ENCODE data around the gene SLC9A3. TPM values are rescaled to one million over a fixed set of nuclear protein-coding genes. Genes with fewer than 3 reads are reported as not detected.

SLC9A3 gene
- total RNA-seq, 4 donors from 2014 or later: 1.7 to 5.0 (median 2.8) TPM

GRCh38 chr5:468401-468800 is 55.8 kb downstream of the SLC9A3 start:
- 84% methylated on average over 5 of the region's 6 CpGs for WGBS
- DNase-seq (ENCODE audit: extremely low spot score): no peak
- intact Hi-C loops (cut with DNase I): no loop called here
- Histone ChIP-seq H3K27ac (replicated peaks in 1 of 4) (no peak overlapping the region), H3K9me3 (no peaks in the 10 kb centered on the region), H3K4me1 (peaks cover 15 to 24% (median 21%) of the 10 kb centered on the region in 4 donors), H3K36me3 (peaks cover 21 to 57% (median 37%) of the 10 kb centered on the region in 4 donors), H3K27me3 (no peaks in the 10 kb centered on the region), H3K4me3 (no peak overlapping the region)
- TF ChIP-seq POLR2AphosphoS5 (IDR thresholded peaks at IDR 0.05): no peak

- no peaks in the 10 kb centered on the region for H3K9me3 ChIP-seq
- H3K27me3 ChIP-seq: no peaks in the 10 kb centered on the region
- H3K36me3 ChIP-seq: peaks cover 33 to 74% (median 52%) of the 10 kb centered on the region in 4 donors
- intact Hi-C loops (cut with DNase I): no loop called here
- TF ChIP-seq CTCF (IDR thresholded peaks at IDR 0.05): no peak
- no peak for TF ChIP-seq POLR2AphosphoS5 (IDR thresholded peaks at IDR 0.05)
- no peak for TF ChIP-seq POLR2A (IDR thresholded peaks at IDR 0.05; ENCODE audit: low read depth)
- TF ChIP-seq EP300 (IDR thresholded peaks at IDR 0.05): no peak
- WGBS: 86% methylated on average over 28 of the region's 30 CpGs
- H3K4me3 ChIP-seq: no peak overlapping the region
- no peak for DNase-seq (ENCODE audit: extremely low spot score)
- peaks cover 6 to 16% (median 10%) of the 10 kb centered on the region in 4 donors for H3K4me1 ChIP-seq
- no peak overlapping the region for H3K27ac ChIP-seq (replicated peaks in 1 of 4)
Measured at GRCh38 chr5:466661-467310, 57.5 kb downstream of the SLC9A3 start.

GRCh38 chr5:465591-466403 is 58.5 kb downstream of the SLC9A3 start:
- no peaks in the 10 kb centered on the region for H3K27me3 ChIP-seq
- no peak overlapping the region for H3K27ac ChIP-seq (replicated peaks in 1 of 4)
- 93% methylated on average over 7 of the region's 29 CpGs for WGBS
- H3K9me3 ChIP-seq: no peaks in the 10 kb centered on the region
- no peak for TF ChIP-seq POLR2A (IDR thresholded peaks at IDR 0.05; ENCODE audit: low read depth)
- no peak for TF ChIP-seq EP300 (IDR thresholded peaks at IDR 0.05)
- TF ChIP-seq POLR2AphosphoS5 (IDR thresholded peaks at IDR 0.05): no peak
- no peak for TF ChIP-seq CTCF (IDR thresholded peaks at IDR 0.05)
- DNase-seq (ENCODE audit: extremely low spot score): no peak
- H3K4me3 ChIP-seq: no peak overlapping the region
- intact Hi-C loops (cut with DNase I): no loop called here
- H3K36me3 ChIP-seq: peaks cover 34 to 77% (median 59%) of the 10 kb centered on the region in 4 donors
- H3K4me1 ChIP-seq: peaks cover 0 to 6% (median 1%) of the 10 kb centered on the region in 4 donors

GRCh38 chr5:464843-465590 is 59.2 kb downstream of the SLC9A3 start:
- TF ChIP-seq CTCF (IDR thresholded peaks at IDR 0.05): no peak
- TF ChIP-seq POLR2A (IDR thresholded peaks at IDR 0.05; ENCODE audit: low read depth): no peak
- no peak for TF ChIP-seq POLR2AphosphoS5 (IDR thresholded peaks at IDR 0.05)
- no peak for TF ChIP-seq EP300 (IDR thresholded peaks at IDR 0.05)
- intact Hi-C loops (cut with DNase I): no loop called here
- no peaks in the 10 kb centered on the region for H3K27me3 ChIP-seq
- H3K27ac ChIP-seq (replicated peaks in 1 of 4): no peak overlapping the region
- no peak for DNase-seq (ENCODE audit: extremely low spot score)
- peaks cover 0 to 2% (median 0%) of the 10 kb centered on the region in 4 donors for H3K4me1 ChIP-seq
- WGBS: 96% methylated on average over 38 of the region's 63 CpGs
- peaks cover 36 to 81% (median 66%) of the 10 kb centered on the region in 4 donors for H3K36me3 ChIP-seq
- H3K4me3 ChIP-seq: no peak overlapping the region
- no peaks in the 10 kb centered on the region for H3K9me3 ChIP-seq

GRCh38 chr5:464446-464842 is 59.8 kb downstream of the SLC9A3 start:
- no peak overlapping the region for H3K4me3 ChIP-seq
- no peak overlapping the region for H3K27ac ChIP-seq (replicated peaks in 1 of 4)
- H3K4me1 ChIP-seq: no peaks in the 10 kb centered on the region
- intact Hi-C loops (cut with DNase I): no loop called here
- H3K9me3 ChIP-seq: no peaks in the 10 kb centered on the region
- WGBS: 91% methylated on average over 14 of the region's 19 CpGs
- peaks cover 42 to 81% (median 72%) of the 10 kb centered on the region in 4 donors for H3K36me3 ChIP-seq
- TF ChIP-seq POLR2A (IDR thresholded peaks at IDR 0.05; ENCODE audit: low read depth): no peak
- TF ChIP-seq CTCF (IDR thresholded peaks at IDR 0.05): no peak
- TF ChIP-seq POLR2AphosphoS5 (IDR thresholded peaks at IDR 0.05): no peak
- TF ChIP-seq EP300 (IDR thresholded peaks at IDR 0.05): no peak
- no peak for DNase-seq (ENCODE audit: extremely low spot score)
- H3K27me3 ChIP-seq: no peaks in the 10 kb centered on the region

Measured in esophagus muscularis mucosa (tissue), 4 donors.